DMS 273 (cell line): Measurements from ENCODE around the gene STMN3.

ENCODE experiments used
- DNase-seq: peaks from one replicate; lab custom pipeline; 2025; ENCODE audit not compliant: unreplicated experiment; lab: John Stamatoyannopoulos, UW

The STMN3 gene

GRCh38 chr20:63692436-63693082 is 39.3 kb upstream of the STMN3 start:
- DNase-seq, result peak; percentile 53

GRCh38 chr20:63691711-63692435 is 38.6 kb upstream of the STMN3 start:
- DNase-seq, result no peak

- peak; percentile 44 for DNase-seq
Measured at GRCh38 chr20:63690898-63691710, 37.9 kb upstream of the STMN3 start.

- no peak for DNase-seq
Measured at GRCh38 chr20:63690003-63690897, 37.0 kb upstream of the STMN3 start.

GRCh38 chr20:63689046-63690002 is 36.1 kb upstream of the STMN3 start:
- no peak for DNase-seq

GRCh38 chr20:63688228-63689045 is 35.2 kb upstream of the STMN3 start:
- DNase-seq, result no peak

- no peak for DNase-seq
Measured at GRCh38 chr20:63687419-63688178, 34.4 kb upstream of the STMN3 start.

- DNase-seq, result no peak
Measured at GRCh38 chr20:63686492-63687321, 33.5 kb upstream of the STMN3 start.

GRCh38 chr20:63686094-63686491 is 32.9 kb upstream of the STMN3 start:
- no peak for DNase-seq

GRCh38 chr20:63685269-63686026 is 32.2 kb upstream of the STMN3 start:
- DNase-seq, result no peak

GRCh38 chr20:63682384-63683139 is 29.3 kb upstream of the STMN3 start:
- no peak for DNase-seq

GRCh38 chr20:63681609-63682142 is 28.5 kb upstream of the STMN3 start:
- DNase-seq, result no peak

GRCh38 chr20:63680857-63681608 is 27.8 kb upstream of the STMN3 start:
- DNase-seq, result no peak

GRCh38 chr20:63680427-63680826 is 27.2 kb upstream of the STMN3 start:
- no peak for DNase-seq

GRCh38 chr20:63679799-63680305 is 26.6 kb upstream of the STMN3 start:
- DNase-seq, result no peak
